ENCODE measurements around the gene YIF1B. TPM values are rescaled to one million over a fixed set of nuclear protein-coding genes. Genes with fewer than 3 reads are reported as not detected.

YIF1B gene
- total RNA-seq, 3 donors from 2014 or later = 21.4 to 31.5 (median 23.9) TPM

- no peak for TF ChIP-seq CTCF (IDR thresholded peaks at IDR 0.05)
- Histone ChIP-seq H3K36me3 (ENCODE audit: low read depth) (no peaks in the 10 kb centered on the region), H3K4me1 (ENCODE audit: low read depth) (peaks cover 61% of the 10 kb centered on the region), H3K9me3 (no peaks in the 10 kb centered on the region), H3K4me3 (no peak overlapping the region)
- no peak for DNase-seq
- intact Hi-C loops (cut with DNase I, micrococcal nuclease) = no loop called here
- ATAC-seq = no peak
Measured at GRCh38 chr19:38270587-38271167, 45.1 kb downstream of the YIF1B start.

GRCh38 chr19:38268539-38268938 lies 47.2 kb downstream of the YIF1B start:
- Histone ChIP-seq H3K4me3 (no peak overlapping the region), H3K9me3 (no peaks in the 10 kb centered on the region), H3K4me1 (ENCODE audit: low read depth) (peaks cover 57% of the 10 kb centered on the region), H3K36me3 (ENCODE audit: low read depth) (no peaks in the 10 kb centered on the region)
- DNase-seq (peak in 1 of 3 donors; percentile 66), ATAC-seq (no peak)
- intact Hi-C loops (cut with DNase I, micrococcal nuclease) = no loop called here
- no peak for TF ChIP-seq CTCF (IDR thresholded peaks at IDR 0.05)

GRCh38 chr19:38267761-38268483 lies 47.8 kb downstream of the YIF1B start:
- TF ChIP-seq CTCF (IDR thresholded peaks at IDR 0.05) = no peak
- intact Hi-C loops (cut with DNase I, micrococcal nuclease) = no loop called here
- peaks cover 56% of the 10 kb centered on the region for H3K4me1 ChIP-seq (ENCODE audit: low read depth)
- no peaks in the 10 kb centered on the region for H3K9me3 ChIP-seq
- DNase-seq = peak in 2 of 3 donors; percentile 61 to 62
- ATAC-seq = peak; percentile 3
- no peak overlapping the region for H3K4me3 ChIP-seq
- H3K36me3 ChIP-seq (ENCODE audit: low read depth) = no peaks in the 10 kb centered on the region

GRCh38 chr19:38266981-38267597 lies 48.7 kb downstream of the YIF1B start:
- no peak overlapping the region for H3K4me3 ChIP-seq
- no peaks in the 10 kb centered on the region for H3K36me3 ChIP-seq (ENCODE audit: low read depth)
- ATAC-seq (peak; percentile 18), DNase-seq (peak in 2 of 3 donors; percentile 57 to 66)
- H3K9me3 ChIP-seq = no peaks in the 10 kb centered on the region
- intact Hi-C loops (cut with DNase I, micrococcal nuclease) = no loop called here
- no peak for TF ChIP-seq CTCF (IDR thresholded peaks at IDR 0.05)
- H3K4me1 ChIP-seq (ENCODE audit: low read depth) = peaks cover 49% of the 10 kb centered on the region

GRCh38 chr19:38265921-38266429 lies 49.8 kb downstream of the YIF1B start:
- H3K9me3 ChIP-seq = no peaks in the 10 kb centered on the region
- intact Hi-C loops (cut with DNase I, micrococcal nuclease) = no loop called here
- H3K36me3 ChIP-seq (ENCODE audit: low read depth) = no peaks in the 10 kb centered on the region
- no peak overlapping the region for H3K4me3 ChIP-seq
- ATAC-seq (no peak), DNase-seq (peak in 1 of 3 donors; percentile 65)
- TF ChIP-seq CTCF (IDR thresholded peaks at IDR 0.05) = no peak
- peaks cover 39% of the 10 kb centered on the region for H3K4me1 ChIP-seq (ENCODE audit: low read depth)

All from mucosa of descending colon (tissue), 3 donors.